Caco-2 (cell line): ENCODE measurements around the gene METTL24. TPM values are rescaled to one million over a fixed set of nuclear protein-coding genes. Genes with fewer than 3 reads are reported as not detected.

Experiments used
- BruUV-seq: library from RNA; stranded (reverse); fragments of 400-500 nt; replicated peaks from 2 replicates; lab custom pipeline; 2021; lab: Mats Ljungman, UMichigan
- CTCF ChIA-PET: fragments of 300-600 bp; sonication (Branson Sonifier 250); formaldehyde crosslinking; loops from one replicate; lab custom pipeline; 2022; ENCODE audit warnings: antibody characterized with exemption; lab: Charles Lee
- POLR2A ChIA-PET: fragments of 300-600 bp; sonication (Branson Sonifier 250); formaldehyde crosslinking; loops from one replicate; lab custom pipeline; 2022; ENCODE audit warnings: antibody characterized with exemption; lab: Charles Lee
- DNase-seq, 2 experiments: peaks; one replicate each; pipeline versions ENCODE4 v3.0.0 to v3.0.0-alpha.2; 2020 to 2022
- H3K27me3 ChIP-seq: replicated peaks from 2 replicates; pipeline ENCODE4 v1.6.0; 2011; ENCODE audit warnings: low read length; ENCODE audit not compliant: control insufficient read depth, insufficient read depth
- H3K36me3 ChIP-seq: 2 replicates; pipeline ENCODE4 v1.5.1; 2011; ENCODE audit warnings: low read length; ENCODE audit not compliant: control insufficient read depth, insufficient read depth
- H3K4me1 ChIP-seq: fragments of 250-450 bp; sonication (Bioruptor Pico); 2 replicates; pipeline ENCODE4 v1.5.1; 2020; ENCODE audit warnings: mild to moderate bottlenecking
- H3K4me3 ChIP-seq: 2 replicates; pipeline ENCODE4 v1.5.1; 2011; ENCODE audit warnings: low read depth, mild to moderate bottlenecking, control low read depth, low read length
- H3K9me3 ChIP-seq: fragments of 250-450 bp; sonication (Bioruptor Pico); 2 replicates; pipeline ENCODE4 v1.5.1; 2020; ENCODE audit warnings: mild to moderate bottlenecking, moderate library complexity
- H3K27ac Mint-ChIP-seq: one replicate; pipeline ENCODE4 v1.8.0; 2022; ENCODE audit warnings: mixed read lengths; ENCODE audit not compliant: unreplicated experiment
- H3K27me3 Mint-ChIP-seq: one replicate; pipeline ENCODE4 v1.8.0; 2022; ENCODE audit warnings: mixed read lengths; ENCODE audit not compliant: insufficient read depth, unreplicated experiment
- H3K36me3 Mint-ChIP-seq: one replicate; pipeline ENCODE4 v1.8.0; 2022; ENCODE audit warnings: mild to moderate bottlenecking, mixed read lengths; ENCODE audit not compliant: insufficient read depth, unreplicated experiment
- H3K4me1 Mint-ChIP-seq: one replicate; pipeline ENCODE4 v1.8.0; 2022; ENCODE audit warnings: low read depth, mixed read lengths; ENCODE audit not compliant: unreplicated experiment
- H3K4me3 Mint-ChIP-seq: one replicate; pipeline ENCODE4 v1.8.0; 2022; ENCODE audit warnings: mild to moderate bottlenecking, moderate library complexity, mixed read lengths; ENCODE audit not compliant: unreplicated experiment
- H3K9me3 Mint-ChIP-seq: one replicate; pipeline ENCODE4 v1.8.0; 2022; ENCODE audit warnings: mixed read lengths; ENCODE audit not compliant: unreplicated experiment
- CTCF ChIP-seq, 2 experiments: fragments of 200-600 bp in 1 of 2; IDR thresholded peaks; 1 replicate in 1 of 2; 2 replicates in 1 of 2; pipeline versions ENCODE4 v1.5.1 to v1.8.0; 2011 to 2022; ENCODE audit warnings: antibody characterized with exemption in 1 of 2, control low read depth in 1 of 2, inconsistent platforms in 1 of 2, low read depth in 1 of 2, low read length in 1 of 2, mild to moderate bottlenecking in 1 of 2, moderate library complexity in 1 of 2; ENCODE audit not compliant: insufficient read depth in 1 of 2, severe bottlenecking in 1 of 2, unreplicated experiment in 1 of 2
- intact Hi-C: fragments of 100-400 bp; cut with micrococcal nuclease; formaldehyde crosslinking; loops from one replicate; pipeline ENCODE4 v1.10.0; 2022; ENCODE audit not compliant: unreplicated experiment
- total RNA-seq: library from RNA; stranded (reverse); gene quantifications from 2 replicates; pipeline ENCODE4 v1.2.3, GENCODE V29; 2022

METTL24 gene
- total RNA-seq, 1 experiment from 2014 or later, result not detected

GRCh38 chr6:110232450-110232849, 125.7 kb downstream of the METTL24 start:
- Mint-ChIP-seq H3K27ac (no peak overlapping the region), H3K4me3 (no peak overlapping the region), H3K27me3 (no peaks in the 10 kb centered on the region), H3K4me1 (no peaks in the 10 kb centered on the region), H3K36me3 (no peaks in the 10 kb centered on the region), H3K9me3 (no peaks in the 10 kb centered on the region)
- intact Hi-C loops, result no loop called here
- H3K27me3 ChIP-seq, result no peaks in the 10 kb centered on the region
- BruUV-seq, result no TSS peak
- H3K4me3 ChIP-seq, result no peak overlapping the region
- TF ChIP-seq CTCF (IDR thresholded peaks at IDR 0.05; ENCODE audit: insufficient read depth in 1 of 2, low read depth in 1 of 2, low read length in 1 of 2, severe bottlenecking in 1 of 2, unreplicated experiment in 1 of 2), result no peak
- no peaks in the 10 kb centered on the region for H3K36me3 ChIP-seq
- POLR2A ChIA-PET, result no interaction called here
- DNase-seq, result no peak
- no peaks in the 10 kb centered on the region for H3K4me1 ChIP-seq
- CTCF ChIA-PET, result no interaction called here
- H3K9me3 ChIP-seq, result no peaks in the 10 kb centered on the region

GRCh38 chr6:110226261-110226660, 131.9 kb downstream of the METTL24 start:
- Mint-ChIP-seq H3K4me1 (no peaks in the 10 kb centered on the region), H3K27me3 (no peaks in the 10 kb centered on the region), H3K4me3 (no peak overlapping the region), H3K27ac (no peak overlapping the region), H3K36me3 (peaks cover 5% of the 10 kb centered on the region), H3K9me3 (no peaks in the 10 kb centered on the region)
- TF ChIP-seq CTCF (IDR thresholded peaks at IDR 0.05; ENCODE audit: insufficient read depth in 1 of 2, low read depth in 1 of 2, low read length in 1 of 2, severe bottlenecking in 1 of 2, unreplicated experiment in 1 of 2), result no peak
- POLR2A ChIA-PET, result no interaction called here
- no peaks in the 10 kb centered on the region for H3K27me3 ChIP-seq
- H3K9me3 ChIP-seq, result no peaks in the 10 kb centered on the region
- H3K4me1 ChIP-seq, result no peaks in the 10 kb centered on the region
- no TSS peak for BruUV-seq
- intact Hi-C loops, result no loop called here
- CTCF ChIA-PET, result no interaction called here
- no peak for DNase-seq
- no peaks in the 10 kb centered on the region for H3K36me3 ChIP-seq
- H3K4me3 ChIP-seq, result no peak overlapping the region

GRCh38 chr6:110221738-110222137, 136.4 kb downstream of the METTL24 start:
- Mint-ChIP-seq H3K4me3 (no peak overlapping the region), H3K27me3 (no peaks in the 10 kb centered on the region), H3K4me1 (no peaks in the 10 kb centered on the region), H3K27ac (no peak overlapping the region), H3K9me3 (no peaks in the 10 kb centered on the region), H3K36me3 (peaks cover 24% of the 10 kb centered on the region)
- Histone ChIP-seq H3K4me3 (no peak overlapping the region), H3K4me1 (no peaks in the 10 kb centered on the region), H3K9me3 (no peaks in the 10 kb centered on the region), H3K36me3 (no peaks in the 10 kb centered on the region), H3K27me3 (no peaks in the 10 kb centered on the region)
- no TSS peak for BruUV-seq
- ChIA-PET CTCF (no interaction called here), POLR2A (no interaction called here)
- no peak for DNase-seq
- TF ChIP-seq CTCF (IDR thresholded peaks at IDR 0.05; ENCODE audit: insufficient read depth in 1 of 2, low read depth in 1 of 2, low read length in 1 of 2, severe bottlenecking in 1 of 2, unreplicated experiment in 1 of 2), result no peak
- intact Hi-C loops, result no loop called here
